Ishikawa (cell line): ENCODE data around the gene DNAH17.

Source experiments
- CEBPB ChIP-seq: IDR thresholded peaks from 2 replicates; pipeline ENCODE4 v1.6.1; 2012
- CREB1 ChIP-seq: IDR thresholded peaks from 2 replicates; pipeline ENCODE4 v1.6.1; 2012; ENCODE audit warnings: low read depth
- EGR1 ChIP-seq: IDR thresholded peaks from 2 replicates; pipeline ENCODE4 v1.6.1; 2012
- EP300 ChIP-seq: IDR thresholded peaks from 2 replicates; pipeline ENCODE4 v1.6.1; 2012; ENCODE audit warnings: borderline replicate concordance
- FOXM1 ChIP-seq: IDR thresholded peaks from 2 replicates; pipeline ENCODE4 v1.6.1; 2012; ENCODE audit warnings: low read depth, borderline replicate concordance
- MAX ChIP-seq: IDR thresholded peaks from 2 replicates; pipeline ENCODE4 v1.6.1; 2012
- NFIC ChIP-seq: IDR thresholded peaks from 2 replicates; pipeline ENCODE4 v1.6.1; 2012
- RAD21 ChIP-seq: IDR thresholded peaks from 2 replicates; pipeline ENCODE4 v1.6.1; 2012; ENCODE audit warnings: low read depth
- REST ChIP-seq: IDR thresholded peaks from 2 replicates; pipeline ENCODE4 v1.6.1; 2012; ENCODE audit warnings: low read depth, mild to moderate bottlenecking
- TAF1 ChIP-seq: IDR thresholded peaks from 2 replicates; pipeline ENCODE4 v1.6.1; 2012; ENCODE audit warnings: low read depth, mild to moderate bottlenecking
- TCF12 ChIP-seq: IDR thresholded peaks from 2 replicates; pipeline ENCODE4 v1.6.1; 2012; ENCODE audit warnings: low read depth
- TEAD4 ChIP-seq: IDR thresholded peaks from 2 replicates; pipeline ENCODE4 v1.6.1; 2012
- USF1 ChIP-seq: IDR thresholded peaks from 2 replicates; pipeline ENCODE4 v1.6.1; 2012
- YY1 ChIP-seq: IDR thresholded peaks from 2 replicates; pipeline ENCODE4 v1.6.1; 2012; ENCODE audit warnings: low read depth
- ZBTB7A ChIP-seq: IDR thresholded peaks from 2 replicates; pipeline ENCODE4 v1.6.1; 2012; ENCODE audit warnings: low read depth

The DNAH17 gene

GRCh38 chr17:78377858-78378224 is 199.4 kb downstream of the DNAH17 start:
- TF ChIP-seq ZBTB7A, result no peak
- TF ChIP-seq TCF12, result no peak
- no peak for TF ChIP-seq TAF1
- no peak for TF ChIP-seq CREB1
- no peak for TF ChIP-seq YY1
- no peak for TF ChIP-seq NFIC
- TF ChIP-seq EGR1, result no peak
- TF ChIP-seq TEAD4, result no peak

GRCh38 chr17:78376161-78376560 is 201.0 kb downstream of the DNAH17 start:
- TF ChIP-seq TEAD4 (no peak), USF1 (no peak), TAF1 (no peak), YY1 (no peak), ZBTB7A (no peak), EGR1 (no peak), EP300 (no peak), MAX (no peak), CEBPB (no peak), NFIC (no peak), FOXM1 (no peak), TCF12 (no peak), CREB1 (no peak), REST (no peak), RAD21 (no peak)

GRCh38 chr17:78375401-78376151 is 201.6 kb downstream of the DNAH17 start:
- TF ChIP-seq EGR1 (no peak), TCF12 (no peak), FOXM1 (no peak), NFIC (no peak)

GRCh38 chr17:78374631-78375274 is 202.4 kb downstream of the DNAH17 start:
- TF ChIP-seq USF1 (no peak), NFIC (no peak), TAF1 (no peak), TCF12 (no peak), MAX (no peak), EP300 (no peak), CREB1 (no peak), REST (no peak), YY1 (no peak), FOXM1 (no peak), ZBTB7A (no peak), RAD21 (no peak), EGR1 (no peak), CEBPB (no peak), TEAD4 (no peak)

- TF ChIP-seq TCF12, result no peak
- no peak for TF ChIP-seq EGR1
- TF ChIP-seq TAF1, result no peak
- TF ChIP-seq CREB1, result no peak
- TF ChIP-seq TEAD4, result no peak
- no peak for TF ChIP-seq ZBTB7A
- no peak for TF ChIP-seq CEBPB
- no peak for TF ChIP-seq FOXM1
- no peak for TF ChIP-seq RAD21
- TF ChIP-seq MAX, result no peak
- TF ChIP-seq YY1, result no peak
- no peak for TF ChIP-seq EP300
- no peak for TF ChIP-seq REST
- no peak for TF ChIP-seq USF1
- TF ChIP-seq NFIC, result no peak
Observed at GRCh38 chr17:78374189-78374588, 203.0 kb downstream of the DNAH17 start.
